HFF-Myc (cell line): Measurements from ENCODE around the gene SETBP1.

Experiments
- DNase-seq: peaks from one replicate; pipeline ENCODE4 v3.0.0-alpha.2; 2011; ENCODE audit warnings: low read depth; ENCODE audit errors: extremely low read depth
- H3K4me3 ChIP-seq: replicated peaks from 2 replicates; pipeline ENCODE4 v1.5.1; 2011; ENCODE audit warnings: low read depth, mild to moderate bottlenecking, control low read depth, low read length
- TF ChIP-seq, protein P1 (sequence below): IDR thresholded peaks from 2 replicates; pipeline ENCODE4 v1.5.1; 2012; ENCODE audit warnings: mild to moderate bottlenecking, low read depth, low read length, control low read depth; ENCODE audit errors: missing control alignments

The SETBP1 gene

DNA sequence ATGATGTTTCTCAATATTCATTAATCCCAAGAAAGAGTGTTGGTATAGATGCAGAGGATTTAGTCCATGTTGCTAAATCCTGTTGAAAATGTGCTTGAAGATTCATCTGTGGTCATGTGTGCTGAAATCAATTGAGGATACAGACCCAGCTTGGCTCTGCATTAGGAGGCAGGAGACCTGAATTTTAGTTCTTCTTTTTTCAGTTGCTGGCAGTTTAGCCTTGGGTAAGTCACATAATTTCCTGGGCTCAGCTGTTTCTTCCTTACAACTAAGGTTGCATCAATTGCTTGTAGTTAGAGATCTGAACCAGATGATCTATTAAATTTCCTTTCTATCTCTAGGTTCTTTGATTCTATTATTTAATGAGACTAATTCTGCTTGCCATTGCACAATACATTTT, 54.4 kb downstream of the SETBP1 start:
- no peak overlapping the region for H3K4me3 ChIP-seq
- DNase-seq: no peak
- TF ChIP-seq, protein P1, sequence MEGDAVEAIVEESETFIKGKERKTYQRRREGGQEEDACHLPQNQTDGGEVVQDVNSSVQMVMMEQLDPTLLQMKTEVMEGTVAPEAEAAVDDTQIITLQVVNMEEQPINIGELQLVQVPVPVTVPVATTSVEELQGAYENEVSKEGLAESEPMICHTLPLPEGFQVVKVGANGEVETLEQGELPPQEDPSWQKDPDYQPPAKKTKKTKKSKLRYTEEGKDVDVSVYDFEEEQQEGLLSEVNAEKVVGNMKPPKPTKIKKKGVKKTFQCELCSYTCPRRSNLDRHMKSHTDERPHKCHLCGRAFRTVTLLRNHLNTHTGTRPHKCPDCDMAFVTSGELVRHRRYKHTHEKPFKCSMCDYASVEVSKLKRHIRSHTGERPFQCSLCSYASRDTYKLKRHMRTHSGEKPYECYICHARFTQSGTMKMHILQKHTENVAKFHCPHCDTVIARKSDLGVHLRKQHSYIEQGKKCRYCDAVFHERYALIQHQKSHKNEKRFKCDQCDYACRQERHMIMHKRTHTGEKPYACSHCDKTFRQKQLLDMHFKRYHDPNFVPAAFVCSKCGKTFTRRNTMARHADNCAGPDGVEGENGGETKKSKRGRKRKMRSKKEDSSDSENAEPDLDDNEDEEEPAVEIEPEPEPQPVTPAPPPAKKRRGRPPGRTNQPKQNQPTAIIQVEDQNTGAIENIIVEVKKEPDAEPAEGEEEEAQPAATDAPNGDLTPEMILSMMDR: no peak

DNA sequence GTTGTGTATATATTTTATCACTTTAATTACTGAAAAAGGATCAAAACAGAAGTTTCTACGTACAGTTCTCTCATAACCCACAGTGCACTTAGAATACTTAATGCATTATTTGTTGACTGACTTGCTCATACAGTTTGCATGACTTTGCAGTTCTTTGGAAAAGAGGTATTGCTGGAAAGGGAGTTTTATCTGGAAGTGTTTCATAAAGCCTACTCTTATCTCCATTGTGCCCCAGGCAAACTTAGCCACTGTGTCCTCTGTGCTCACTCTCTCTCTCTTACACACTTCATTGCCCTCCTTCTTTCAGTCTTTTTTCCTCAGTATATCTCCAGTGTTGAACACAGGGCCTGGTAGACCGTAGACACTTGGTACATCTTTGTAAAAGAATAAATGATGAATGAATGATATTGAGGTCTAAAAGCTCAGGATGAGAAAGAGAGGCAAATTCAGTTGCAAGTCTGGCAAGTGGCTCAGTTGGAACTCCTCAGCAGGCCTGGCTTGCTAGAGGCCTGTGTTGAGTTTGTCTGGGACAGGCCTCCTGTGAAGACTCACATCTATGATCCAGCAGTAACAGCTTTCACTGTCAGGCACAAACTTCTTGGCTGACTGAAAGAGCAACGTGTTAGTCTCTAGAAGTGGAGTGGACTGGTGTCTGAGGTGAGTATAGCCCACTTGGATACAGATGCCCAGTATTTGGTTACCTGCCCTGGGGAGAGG, 56.1 kb downstream of the SETBP1 start:
- no peak for DNase-seq
- TF ChIP-seq, protein P1: no peak
- no peak overlapping the region for H3K4me3 ChIP-seq

DNA sequence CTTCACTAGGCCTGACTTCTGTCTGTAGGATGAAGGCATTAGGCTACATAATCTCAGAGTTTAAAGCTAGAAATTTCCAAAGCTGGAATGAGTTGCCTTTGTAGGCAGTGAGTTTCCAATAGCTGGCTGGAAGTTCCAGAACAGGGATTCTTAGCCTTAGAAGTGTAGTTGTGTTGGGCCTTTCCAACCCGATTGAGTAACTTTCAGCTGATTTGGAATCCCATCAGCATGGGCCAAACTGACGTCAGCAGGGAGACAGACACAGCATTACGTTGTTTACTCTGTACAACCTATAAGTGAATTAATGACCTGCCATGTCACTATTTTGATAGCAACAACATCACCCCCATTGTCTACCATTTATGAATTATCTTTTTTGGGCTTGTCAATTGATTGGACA, 56.9 kb downstream of the SETBP1 start:
- no peak for DNase-seq
- H3K4me3 ChIP-seq: no peak overlapping the region
- TF ChIP-seq, protein P1: no peak

DNA sequence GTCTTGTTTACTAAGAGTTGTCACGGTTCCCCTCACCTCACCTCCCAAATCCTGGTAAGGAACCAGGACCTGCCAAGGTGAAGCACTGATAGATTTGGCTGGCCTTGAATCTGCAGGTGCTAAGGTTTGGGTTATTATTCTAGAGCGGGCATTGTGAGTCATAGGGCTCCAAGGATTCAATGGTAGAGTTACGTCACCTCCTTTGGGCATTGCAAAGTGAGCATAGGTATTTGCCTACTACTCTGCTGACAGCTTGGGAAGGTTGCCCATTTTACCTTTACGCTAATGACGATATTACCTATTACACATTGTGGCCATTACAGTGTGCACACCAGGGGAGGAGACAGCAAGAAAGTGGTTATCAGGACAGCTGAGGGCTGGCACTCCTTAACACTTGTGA, 59.3 kb downstream of the SETBP1 start:
- TF ChIP-seq, protein P1: no peak

DNA sequence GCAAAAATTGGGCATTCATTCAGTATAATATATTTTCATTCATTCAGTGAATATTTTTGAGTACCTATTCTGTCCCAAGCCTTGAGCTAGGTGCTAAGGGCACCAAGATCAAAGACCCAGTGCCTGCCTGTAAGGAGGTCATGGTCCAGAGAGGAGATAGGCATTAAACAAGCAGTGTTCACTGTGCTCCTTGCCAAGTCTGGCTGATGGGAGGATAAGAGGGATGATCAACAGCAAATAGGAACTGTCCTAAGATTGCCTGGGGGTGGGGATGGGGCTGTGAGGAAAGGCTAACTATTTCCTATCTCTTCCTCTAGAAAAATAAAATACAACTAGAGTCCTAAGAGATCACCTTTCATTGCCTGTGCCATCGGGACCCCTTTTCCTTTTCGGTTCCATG, 60.4 kb downstream of the SETBP1 start:
- H3K4me3 ChIP-seq: no peak overlapping the region
- TF ChIP-seq, protein P1: no peak
- DNase-seq: no peak

More for the DNA sequence above, 59.3 kb downstream of the SETBP1 start:
- H3K4me3 ChIP-seq: no peak overlapping the region
- DNase-seq: no peak

DNA sequence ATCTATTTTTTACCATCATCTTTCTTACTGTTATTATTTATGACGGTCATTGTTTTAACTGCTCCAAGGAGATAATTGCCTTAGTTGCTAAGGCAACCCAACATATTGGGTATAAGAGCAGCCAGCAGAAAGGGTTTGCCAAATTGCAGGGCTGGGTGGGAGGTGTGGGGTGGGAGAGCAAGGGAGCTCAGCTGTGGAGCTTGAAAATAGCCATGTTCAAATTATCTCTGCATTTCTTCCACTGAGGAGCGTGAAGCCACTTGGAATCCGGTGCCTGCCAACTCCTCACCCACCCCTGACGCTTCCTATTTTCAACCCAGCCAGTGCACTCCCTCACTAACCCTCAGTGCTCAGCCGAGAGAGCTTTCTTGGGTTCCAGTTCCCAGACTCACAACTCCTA, 60.8 kb downstream of the SETBP1 start:
- no peak for DNase-seq
- TF ChIP-seq, protein P1: no peak
- no peak overlapping the region for H3K4me3 ChIP-seq

DNA sequence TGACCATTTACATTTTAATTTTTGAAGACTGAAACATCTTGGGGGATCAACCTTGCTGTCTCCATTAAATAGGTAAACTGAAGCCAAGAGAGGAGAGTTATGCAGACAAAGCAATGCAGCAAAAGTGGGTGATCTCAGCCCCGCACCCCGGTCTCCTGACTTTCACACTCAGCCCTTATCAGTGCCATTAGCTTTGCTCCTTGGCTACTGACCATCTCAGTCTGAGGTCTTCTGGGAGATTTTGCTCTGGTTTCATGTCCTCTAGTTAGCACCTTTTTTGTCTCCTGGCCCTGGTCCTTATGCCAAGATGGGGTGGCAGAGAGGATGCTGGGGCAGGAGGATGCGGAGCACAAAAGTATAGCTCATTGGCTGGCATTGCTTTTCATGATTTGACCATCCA, 61.4 kb downstream of the SETBP1 start:
- TF ChIP-seq, protein P1: no peak
- H3K4me3 ChIP-seq: no peak overlapping the region
- no peak for DNase-seq
